Dermis microvascular lymphatic vessel endothelial cell (primary cell): ENCODE data around the gene SDK1. TPM values are rescaled to one million over a fixed set of nuclear protein-coding genes. Genes with fewer than 3 reads are reported as not detected.

Source experiments
- DNase-seq, 2 donors: peaks; one replicate each; pipeline versions ENCODE4 v3.0.0 to v3.0.0-alpha.2; 2010; ENCODE audit warnings: low read depth in 2 of 2
- total RNA-seq: library from RNA; depleted of rRNA; stranded (reverse); fragments of >200 nt; gene quantifications from 2 replicates; pipeline ENCODE4 v1.2.1, GENCODE V29; 2014

Gene SDK1
- total RNA-seq, 1 donor from 2014 or later = 0.39 TPM

GRCh38 chr7:3975371-3975770, 674.3 kb downstream of the SDK1 start:
- no peak for DNase-seq

DNA sequence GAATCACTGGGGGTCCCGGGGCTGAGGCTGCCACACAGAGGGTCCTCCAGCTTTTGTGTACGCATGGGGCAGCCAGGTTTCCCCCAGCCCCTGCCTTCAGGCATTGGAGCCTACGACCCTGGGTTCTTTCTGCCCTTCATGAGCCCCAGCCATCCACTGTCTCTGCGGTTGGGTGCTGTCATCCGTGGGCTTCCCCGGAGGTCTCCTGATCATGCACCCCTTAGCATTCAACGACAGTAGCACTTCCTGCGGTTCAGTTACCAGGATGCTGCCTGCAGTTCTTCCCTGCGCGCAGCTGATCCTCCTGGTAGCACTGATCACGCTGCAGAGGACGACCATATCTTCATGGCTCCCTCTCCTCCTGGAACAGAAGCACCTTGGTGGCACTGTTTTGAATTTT, 676.3 kb downstream of the SDK1 start:
- DNase-seq = no peak

DNA sequence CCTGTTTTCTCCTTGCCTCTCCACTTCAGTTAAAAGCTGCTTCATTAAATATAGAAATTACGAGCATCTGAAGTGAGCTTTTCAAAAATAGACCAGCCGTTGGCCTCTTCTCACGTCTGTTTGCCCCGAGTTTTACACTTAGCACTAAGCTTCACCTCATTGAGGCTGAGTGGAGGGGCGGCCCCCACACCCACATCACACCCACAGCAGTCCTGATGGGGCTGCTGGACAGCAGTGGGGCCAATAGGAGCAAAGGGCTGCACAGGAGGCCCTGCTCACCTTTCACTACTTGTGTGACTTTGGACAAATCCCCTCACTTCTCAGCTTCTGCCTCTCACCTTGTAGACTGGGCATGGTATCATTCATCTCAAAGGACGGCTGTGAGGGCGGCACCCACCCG, 677.8 kb downstream of the SDK1 start:
- DNase-seq = no peak

- no peak for DNase-seq
Measured at GRCh38 chr7:3979611-3980299, 678.7 kb downstream of the SDK1 start.

DNA sequence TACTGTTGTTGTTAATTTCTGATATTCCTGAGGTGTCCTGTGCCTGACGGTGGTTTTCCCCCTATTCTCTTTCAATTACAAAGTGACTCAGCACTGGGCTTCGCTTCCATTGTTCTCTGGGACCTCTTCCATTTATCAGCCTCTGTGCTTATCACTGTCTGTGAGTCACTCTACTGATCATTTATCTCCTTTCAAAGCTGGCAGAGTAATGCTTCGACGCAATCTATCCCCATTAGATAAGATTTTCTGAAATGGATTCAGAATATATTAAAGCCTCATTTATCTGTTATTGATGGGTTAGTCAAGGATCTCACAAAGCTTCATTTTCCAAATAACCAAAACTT, 679.2 kb downstream of the SDK1 start:
- peak; percentile 40 to 89 for DNase-seq

DNA sequence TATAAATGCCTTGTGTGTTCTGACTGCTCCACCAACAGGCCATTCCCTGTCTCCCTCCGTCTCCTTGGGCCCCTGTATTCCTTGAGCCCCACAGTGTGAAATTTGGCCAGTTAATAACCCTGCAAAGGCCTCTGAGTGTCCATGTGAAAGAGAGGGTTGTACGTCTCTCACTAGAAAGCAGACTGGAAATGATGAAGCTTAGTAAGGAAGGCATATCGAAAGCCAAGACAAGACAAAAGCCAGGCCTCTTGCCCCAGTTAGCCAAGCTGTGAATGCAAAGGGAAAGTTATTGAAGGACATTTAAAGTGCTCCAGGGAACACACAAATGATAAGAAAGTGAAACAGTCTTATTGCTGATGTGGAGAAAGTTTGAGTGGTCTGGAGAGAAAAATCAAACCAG, 680.2 kb downstream of the SDK1 start:
- DNase-seq = no peak

- DNase-seq = no peak
Measured at GRCh38 chr7:3984456-3984855, 683.4 kb downstream of the SDK1 start.

DNA sequence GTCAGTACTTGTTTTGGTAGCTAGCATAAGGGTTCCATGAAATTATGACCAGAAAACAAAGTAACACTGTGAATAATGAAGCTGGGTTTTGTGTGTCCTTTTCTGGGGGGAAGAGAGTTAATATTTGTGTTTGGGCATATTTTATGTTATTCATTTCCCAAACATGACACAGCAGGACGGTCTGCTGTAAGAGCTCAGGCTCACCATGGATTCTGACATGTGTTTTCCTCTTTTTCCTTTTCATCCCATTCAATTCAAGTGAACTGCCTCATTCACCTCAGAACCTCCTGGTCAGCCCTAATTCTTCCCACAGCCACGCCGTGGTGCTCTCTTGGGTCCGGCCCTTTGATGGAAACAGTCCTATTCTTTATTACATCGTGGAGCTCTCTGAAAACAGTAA, 685.9 kb downstream of the SDK1 start:
- no peak for DNase-seq

GRCh38 chr7:3987426-3987927, 686.4 kb downstream of the SDK1 start:
- no peak for DNase-seq

DNA sequence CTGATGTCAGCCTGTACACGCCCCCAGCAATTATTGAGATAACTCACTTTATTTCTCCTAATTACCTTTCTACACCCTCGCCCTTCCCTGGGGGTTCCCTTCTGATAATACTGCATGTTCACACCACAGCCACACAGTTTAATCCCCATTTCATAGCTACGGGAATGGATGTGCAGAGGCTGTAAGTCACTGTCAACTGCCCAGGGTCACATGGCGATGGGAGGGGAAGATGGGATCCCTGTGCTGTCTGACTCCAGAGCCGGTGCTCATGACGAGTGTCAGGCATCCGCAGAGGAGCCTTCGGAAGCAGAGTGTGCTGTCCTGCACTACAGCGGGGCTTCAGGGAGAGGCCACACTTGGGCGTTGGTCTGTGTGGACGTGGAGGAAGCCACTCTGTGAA, 688.7 kb downstream of the SDK1 start:
- no peak for DNase-seq

GRCh38 chr7:3991731-3992231, 690.7 kb downstream of the SDK1 start:
- DNase-seq = no peak

GRCh38 chr7:3992841-3993240, 691.8 kb downstream of the SDK1 start:
- no peak for DNase-seq

DNA sequence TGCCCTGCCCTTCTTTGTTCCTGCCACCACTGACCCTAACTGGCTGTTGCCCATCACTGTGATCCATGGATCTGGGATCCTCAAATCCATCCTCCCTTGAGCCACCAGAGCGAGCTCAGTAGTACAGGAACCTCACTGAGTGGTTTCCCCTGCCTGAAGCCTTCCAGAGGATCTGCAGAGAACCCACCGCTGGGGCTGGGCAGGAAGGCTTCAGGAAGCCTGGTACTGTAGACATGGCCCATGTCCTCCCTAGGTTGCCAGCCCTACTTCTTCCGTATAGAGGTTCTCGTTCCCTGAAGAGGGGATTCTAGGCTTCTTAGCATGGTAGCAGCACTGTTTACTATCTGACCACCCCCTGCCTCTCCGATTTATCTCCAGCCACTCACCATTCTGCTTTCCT, 693.7 kb downstream of the SDK1 start:
- DNase-seq = no peak

DNA sequence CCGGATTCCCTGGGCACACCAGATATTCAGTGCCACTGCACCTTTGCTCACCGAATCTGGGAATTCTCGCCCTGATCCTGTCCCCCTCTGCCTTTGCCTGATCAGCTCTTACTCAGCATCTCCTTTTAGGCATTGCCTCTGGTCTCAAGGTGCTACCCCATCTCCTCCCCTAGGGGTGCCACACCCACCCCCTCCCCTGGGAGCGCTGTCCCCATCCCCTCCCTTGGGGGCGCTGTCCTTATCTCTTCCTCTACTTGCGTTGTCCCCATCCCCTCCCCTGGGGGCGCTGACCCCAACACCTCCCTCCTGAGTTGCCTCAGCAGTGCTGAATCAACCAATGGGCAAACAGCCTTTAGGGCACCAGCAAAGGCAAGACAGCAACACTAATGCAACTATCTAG, 694.1 kb downstream of the SDK1 start:
- no peak for DNase-seq

GRCh38 chr7:3998060-3998459, 697.0 kb downstream of the SDK1 start:
- DNase-seq = no peak

GRCh38 chr7:4000139-4000538, 699.1 kb downstream of the SDK1 start:
- DNase-seq = no peak

DNA sequence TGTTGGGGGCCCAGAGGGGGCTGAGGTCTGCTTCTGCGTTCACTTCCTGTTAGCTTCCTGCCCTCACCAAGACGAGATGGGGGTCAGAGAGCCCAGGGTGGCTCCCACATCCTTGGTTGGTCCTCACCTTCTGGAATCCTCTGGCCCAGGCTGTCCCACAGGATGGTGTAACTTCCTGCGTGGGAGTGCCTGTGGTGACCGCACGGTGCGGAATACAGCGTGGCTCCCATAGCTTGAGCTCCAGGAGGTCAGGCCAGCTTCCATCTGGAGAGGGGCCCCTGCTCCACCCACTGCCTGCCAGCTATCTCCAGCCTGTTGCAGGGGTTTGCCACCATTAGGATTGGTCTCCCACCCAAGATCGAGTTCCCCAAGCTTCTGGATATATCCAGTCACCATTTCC, 699.9 kb downstream of the SDK1 start:
- DNase-seq = no peak

DNA sequence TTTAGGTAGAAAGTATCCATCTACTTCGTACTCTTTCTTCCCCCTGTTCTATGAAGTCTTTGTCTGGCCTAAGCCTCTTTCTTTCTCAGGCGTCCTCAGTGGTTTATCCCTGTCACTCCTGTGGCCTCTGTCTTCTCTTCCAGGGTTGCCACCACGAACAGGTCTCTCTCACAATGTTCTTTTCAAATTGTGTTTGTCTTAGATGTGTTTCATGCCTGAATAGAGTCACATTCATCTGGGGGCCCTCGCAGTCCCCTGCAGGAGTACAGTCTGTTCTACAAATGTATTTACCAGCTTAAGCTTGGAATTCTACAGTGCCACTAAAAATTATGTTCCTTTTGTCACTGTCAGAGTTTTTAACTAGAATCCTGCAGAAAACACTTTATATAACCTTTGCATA, 700.7 kb downstream of the SDK1 start:
- no peak for DNase-seq

DNA sequence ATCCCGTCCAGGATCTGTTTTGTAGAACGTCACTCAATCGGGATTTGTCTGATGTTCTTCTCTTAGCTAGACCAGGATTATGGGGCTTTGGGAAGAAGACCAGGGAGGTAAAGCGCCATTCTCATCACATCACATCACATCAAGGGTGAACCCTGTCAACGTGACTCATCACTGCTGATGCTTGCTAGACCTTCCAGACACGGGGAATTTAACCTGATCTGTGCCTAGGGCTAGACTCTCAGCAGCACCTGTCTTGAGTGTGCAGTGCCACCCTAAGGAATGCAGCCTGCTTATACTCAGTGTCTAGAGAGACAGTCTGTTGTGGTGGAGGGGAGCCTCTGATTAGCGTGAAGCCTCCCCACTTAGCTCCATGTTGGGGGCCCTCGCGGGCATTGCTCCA, 702.5 kb downstream of the SDK1 start:
- no peak for DNase-seq

DNA sequence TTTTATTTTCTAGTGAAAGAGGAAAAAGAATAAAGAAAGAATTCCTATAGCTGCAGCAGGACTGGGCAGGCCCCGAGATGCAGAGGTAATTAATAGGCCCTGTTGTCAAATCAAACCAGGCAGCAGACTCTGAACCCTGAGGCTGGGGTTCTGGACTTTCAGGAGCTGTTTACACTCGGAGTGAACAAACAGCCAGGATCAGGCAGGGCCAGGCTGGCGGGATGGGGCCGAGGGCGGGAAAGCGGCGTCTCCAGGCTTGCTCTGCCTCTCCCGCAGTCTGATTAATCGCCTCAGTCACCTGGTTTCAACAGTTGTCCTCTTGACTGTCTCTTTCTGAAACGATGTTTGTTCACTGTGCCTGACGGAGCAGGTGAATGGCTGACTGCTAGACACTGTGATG, 705.6 kb downstream of the SDK1 start:
- DNase-seq = no peak

DNA sequence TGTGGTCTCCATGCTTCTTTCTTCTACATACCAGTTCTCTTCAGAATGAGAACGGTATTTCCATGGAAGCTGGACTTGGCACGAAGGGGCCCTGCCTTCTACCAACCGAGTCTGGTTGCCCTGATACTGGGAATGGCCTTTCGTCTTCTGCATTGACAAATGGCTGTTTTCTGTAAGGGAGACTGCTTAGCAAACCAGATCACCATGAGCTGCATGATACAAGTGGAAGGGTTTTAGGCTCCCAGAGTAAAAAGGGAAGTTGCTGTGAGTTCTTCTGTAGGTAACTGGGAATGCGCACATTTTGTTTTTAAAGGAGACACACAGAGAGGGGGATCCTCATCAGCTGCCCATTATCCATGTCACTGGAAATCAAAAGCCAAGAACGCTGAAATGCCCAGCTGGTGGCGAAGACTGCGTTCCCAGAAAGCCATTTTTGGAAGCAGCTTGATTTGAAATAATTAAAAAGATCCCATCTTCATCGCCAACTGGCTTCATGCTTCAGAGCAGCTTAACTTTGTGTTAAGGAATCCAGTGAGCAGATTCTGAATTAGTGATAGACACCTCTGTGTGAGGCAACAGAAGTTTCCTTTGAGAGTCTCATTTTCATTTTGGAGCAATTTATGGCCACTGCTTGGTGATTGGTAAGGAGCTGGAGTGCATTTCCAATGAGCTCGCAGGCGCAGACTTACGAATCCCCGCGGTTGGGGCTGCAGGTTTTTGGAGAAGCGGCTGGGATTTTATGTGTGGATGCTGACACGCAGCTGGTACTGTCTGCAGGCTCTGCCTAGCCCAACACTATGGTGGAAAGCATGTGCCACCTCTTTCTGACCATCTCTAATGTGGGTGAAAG, 708.4 kb downstream of the SDK1 start:
- DNase-seq = no peak

DNA sequence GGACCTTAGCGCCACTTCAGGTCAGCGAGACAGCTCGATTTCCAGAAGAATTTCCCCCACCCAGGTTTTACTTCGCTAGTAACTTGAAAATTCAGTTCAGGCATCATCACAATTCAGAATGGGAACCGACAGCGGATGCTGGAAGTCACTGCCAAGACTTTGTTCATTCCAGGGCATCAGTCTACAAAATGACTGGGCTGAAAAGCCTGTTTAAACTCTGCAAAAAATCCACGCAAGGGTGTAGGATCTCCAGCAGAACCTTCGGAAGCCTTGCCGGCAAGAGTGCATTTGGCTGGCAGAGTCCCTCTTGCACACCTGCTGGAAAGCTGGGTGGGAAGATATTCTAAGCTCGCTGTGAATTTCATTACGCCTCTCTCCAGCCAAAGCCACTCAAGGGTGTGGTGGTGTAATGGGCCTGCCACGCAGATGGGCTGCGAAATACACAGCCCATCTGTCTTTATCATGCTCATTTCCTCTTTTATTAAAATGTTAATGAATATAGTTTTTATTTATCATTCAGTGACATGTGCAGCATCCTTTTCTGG, 709.1 kb downstream of the SDK1 start:
- DNase-seq = no peak
